GM10266 (cell line): Measurements from ENCODE around the gene KIAA0040.

Experiments
- DNase-seq: peaks from one replicate; pipeline ENCODE4 v3.0.0; 2012; ENCODE audit errors: extremely low spot score
- CTCF ChIP-seq: IDR thresholded peaks from 2 replicates; pipeline ENCODE4 v1.5.1; 2012; ENCODE audit warnings: mild to moderate bottlenecking, low read depth; ENCODE audit not compliant: control insufficient read depth, insufficient read depth; ENCODE audit errors: missing control alignments

KIAA0040 gene

GRCh38 chr1:175210744-175211143 lies 18.2 kb upstream of the KIAA0040 start:
- no peak for DNase-seq
- TF ChIP-seq CTCF = no peak

- no peak for TF ChIP-seq CTCF
- peak; percentile 37 for DNase-seq
These were observed 16.9 kb upstream of the KIAA0040 start for GRCh38 chr1:175209493-175209921.

- TF ChIP-seq CTCF = no peak
- DNase-seq = no peak
These were observed 16.4 kb upstream of the KIAA0040 start for GRCh38 chr1:175208773-175209492.

GRCh38 chr1:175207971-175208370 lies 15.4 kb upstream of the KIAA0040 start:
- TF ChIP-seq CTCF = no peak
- DNase-seq = no peak

GRCh38 chr1:175206687-175207086 lies 14.1 kb upstream of the KIAA0040 start:
- no peak for DNase-seq
- TF ChIP-seq CTCF = no peak

GRCh38 chr1:175204330-175204729 lies 11.8 kb upstream of the KIAA0040 start:
- peak; percentile 41 for DNase-seq

More at GRCh38 chr1:175204330-175204729, 11.8 kb upstream of the KIAA0040 start:
- TF ChIP-seq CTCF = no peak
